HepG2 (cell line): ENCODE results near the gene ZMIZ1.

Experiments
- CHD4 ChIP-seq: fragments of 200-600 bp; sonication (generic); IDR thresholded peaks from 2 replicates; pipeline ENCODE4 v1.7.0; 2017; ENCODE audit warnings: mild to moderate bottlenecking, low read length, borderline replicate concordance
- KDM5A ChIP-seq: fragments of 200-600 bp; sonication (generic); IDR thresholded peaks from 2 replicates; pipeline ENCODE4 v1.7.0; 2018; ENCODE audit warnings: antibody characterized with exemption, mild to moderate bottlenecking, low read length, borderline replicate concordance
- POLR2AphosphoS5 ChIP-seq: IDR thresholded peaks from 2 replicates; pipeline ENCODE4 v1.6.1; 2012; ENCODE audit warnings: low read depth, low read length
- ZIK1 ChIP-seq: sonication (generic); formaldehyde crosslinking; IDR thresholded peaks from 2 replicates; pipeline ENCODE4 v1.5.0; 2020; ENCODE audit warnings: mild to moderate bottlenecking, low read depth, missing genetic modification reagents, borderline replicate concordance
- ZNF776 ChIP-seq: sonication (generic); formaldehyde crosslinking; IDR thresholded peaks from 2 replicates; pipeline ENCODE4 v1.4.0; 2020; ENCODE audit warnings: mild to moderate bottlenecking, missing genetic modification reagents
- TF ChIP-seq, protein P1 (sequence below): sonication (generic); formaldehyde crosslinking; IDR thresholded peaks from 2 replicates; pipeline ENCODE4 v1.4.0; 2020; ENCODE audit warnings: missing genetic modification reagents
- TF ChIP-seq, protein P2 (sequence below): IDR thresholded peaks from 2 replicates; pipeline ENCODE4 v1.6.1; 2016; ENCODE audit warnings: control low read depth

DNA sequence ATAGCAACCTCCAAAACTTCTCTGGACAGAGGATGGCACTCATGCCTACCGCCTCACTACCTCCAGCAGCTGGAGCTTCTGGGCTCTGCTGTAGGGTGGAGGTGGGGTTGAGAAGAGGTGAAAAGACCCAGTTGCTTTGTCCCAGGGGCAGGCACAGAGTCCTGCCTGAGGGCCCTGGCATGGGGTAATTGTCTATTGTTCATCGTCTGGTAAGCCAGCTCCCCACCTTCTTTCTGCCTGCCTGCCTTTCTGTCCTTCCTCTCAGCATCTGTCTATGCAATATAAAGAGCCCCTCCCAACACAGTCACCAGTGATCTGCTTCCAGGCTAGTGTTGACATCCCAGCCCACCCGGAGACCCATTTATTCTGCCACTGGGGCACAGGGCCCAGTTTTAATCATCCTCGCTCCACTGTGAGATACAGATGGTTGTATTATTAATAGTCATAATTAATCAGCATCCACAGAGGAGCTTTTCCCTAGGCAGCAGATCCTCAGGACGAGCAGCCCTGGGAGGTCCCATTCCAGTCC is 39.0 kb downstream of the ZMIZ1 start:
- TF ChIP-seq KDM5A: no peak
- no peak for TF ChIP-seq ZNF776 (CRISPR knock-in tag)
- TF ChIP-seq ZIK1: no peak
- TF ChIP-seq, protein P1, sequence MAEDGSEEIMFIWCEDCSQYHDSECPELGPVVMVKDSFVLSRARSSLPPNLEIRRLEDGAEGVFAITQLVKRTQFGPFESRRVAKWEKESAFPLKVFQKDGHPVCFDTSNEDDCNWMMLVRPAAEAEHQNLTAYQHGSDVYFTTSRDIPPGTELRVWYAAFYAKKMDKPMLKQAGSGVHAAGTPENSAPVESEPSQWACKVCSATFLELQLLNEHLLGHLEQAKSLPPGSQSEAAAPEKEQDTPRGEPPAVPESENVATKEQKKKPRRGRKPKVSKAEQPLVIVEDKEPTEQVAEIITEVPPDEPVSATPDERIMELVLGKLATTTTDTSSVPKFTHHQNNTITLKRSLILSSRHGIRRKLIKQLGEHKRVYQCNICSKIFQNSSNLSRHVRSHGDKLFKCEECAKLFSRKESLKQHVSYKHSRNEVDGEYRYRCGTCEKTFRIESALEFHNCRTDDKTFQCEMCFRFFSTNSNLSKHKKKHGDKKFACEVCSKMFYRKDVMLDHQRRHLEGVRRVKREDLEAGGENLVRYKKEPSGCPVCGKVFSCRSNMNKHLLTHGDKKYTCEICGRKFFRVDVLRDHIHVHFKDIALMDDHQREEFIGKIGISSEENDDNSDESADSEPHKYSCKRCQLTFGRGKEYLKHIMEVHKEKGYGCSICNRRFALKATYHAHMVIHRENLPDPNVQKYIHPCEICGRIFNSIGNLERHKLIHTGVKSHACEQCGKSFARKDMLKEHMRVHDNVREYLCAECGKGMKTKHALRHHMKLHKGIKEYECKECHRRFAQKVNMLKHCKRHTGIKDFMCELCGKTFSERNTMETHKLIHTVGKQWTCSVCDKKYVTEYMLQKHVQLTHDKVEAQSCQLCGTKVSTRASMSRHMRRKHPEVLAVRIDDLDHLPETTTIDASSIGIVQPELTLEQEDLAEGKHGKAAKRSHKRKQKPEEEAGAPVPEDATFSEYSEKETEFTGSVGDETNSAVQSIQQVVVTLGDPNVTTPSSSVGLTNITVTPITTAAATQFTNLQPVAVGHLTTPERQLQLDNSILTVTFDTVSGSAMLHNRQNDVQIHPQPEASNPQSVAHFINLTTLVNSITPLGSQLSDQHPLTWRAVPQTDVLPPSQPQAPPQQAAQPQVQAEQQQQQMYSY: no peak
- TF ChIP-seq CHD4: no peak
- TF ChIP-seq, protein P2, sequence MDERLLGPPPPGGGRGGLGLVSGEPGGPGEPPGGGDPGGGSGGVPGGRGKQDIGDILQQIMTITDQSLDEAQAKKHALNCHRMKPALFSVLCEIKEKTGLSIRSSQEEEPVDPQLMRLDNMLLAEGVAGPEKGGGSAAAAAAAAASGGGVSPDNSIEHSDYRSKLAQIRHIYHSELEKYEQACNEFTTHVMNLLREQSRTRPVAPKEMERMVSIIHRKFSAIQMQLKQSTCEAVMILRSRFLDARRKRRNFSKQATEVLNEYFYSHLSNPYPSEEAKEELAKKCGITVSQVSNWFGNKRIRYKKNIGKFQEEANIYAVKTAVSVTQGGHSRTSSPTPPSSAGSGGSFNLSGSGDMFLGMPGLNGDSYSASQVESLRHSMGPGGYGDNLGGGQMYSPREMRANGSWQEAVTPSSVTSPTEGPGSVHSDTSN (CRISPR knock-in tag): no peak
- no peak for TF ChIP-seq POLR2AphosphoS5
